Central memory CD4-positive, alpha-beta T cell (primary cell): ENCODE results near the gene LHX2.

Experiments used
- DNase-seq: peaks from one replicate; pipeline ENCODE4 v3.0.0; 2022

LHX2 gene

DNA sequence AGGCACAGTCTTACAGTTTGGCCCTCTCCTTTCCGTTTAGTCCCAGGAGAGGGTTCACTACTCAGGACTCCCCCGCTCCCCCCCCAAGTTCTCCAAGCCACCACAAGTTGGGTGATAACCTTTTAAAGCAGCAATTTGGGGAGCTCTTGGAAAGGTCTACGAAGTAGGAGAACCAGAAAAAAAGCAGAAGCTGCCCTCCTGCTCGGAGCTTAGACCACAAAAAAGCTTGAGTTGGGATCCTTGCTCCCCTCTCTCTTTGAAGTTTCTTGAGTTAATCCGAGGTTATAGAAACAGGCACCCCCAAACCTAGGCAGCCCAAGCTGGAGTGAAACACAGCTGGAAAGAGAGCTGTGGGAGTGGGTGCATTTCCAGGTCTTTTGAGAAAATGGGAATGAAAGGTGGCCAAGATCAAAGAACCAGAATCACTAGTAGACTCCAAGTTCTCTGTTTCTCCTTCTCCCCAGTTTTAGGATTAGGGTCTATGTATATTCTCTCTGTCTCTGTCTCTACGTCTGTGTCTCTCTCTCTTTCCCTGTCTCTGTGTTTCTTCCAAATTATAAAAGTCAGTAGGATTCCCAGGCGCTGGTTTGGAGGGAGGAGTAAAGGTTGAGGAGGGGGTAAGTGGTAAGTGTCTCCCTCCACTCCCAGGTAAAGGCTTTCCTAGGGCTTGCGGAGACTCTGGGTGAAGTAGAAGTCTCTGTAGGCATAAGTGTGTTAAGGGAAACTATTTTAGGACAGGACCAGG, 2.8 kb downstream of the LHX2 start:
- no peak for DNase-seq

DNA sequence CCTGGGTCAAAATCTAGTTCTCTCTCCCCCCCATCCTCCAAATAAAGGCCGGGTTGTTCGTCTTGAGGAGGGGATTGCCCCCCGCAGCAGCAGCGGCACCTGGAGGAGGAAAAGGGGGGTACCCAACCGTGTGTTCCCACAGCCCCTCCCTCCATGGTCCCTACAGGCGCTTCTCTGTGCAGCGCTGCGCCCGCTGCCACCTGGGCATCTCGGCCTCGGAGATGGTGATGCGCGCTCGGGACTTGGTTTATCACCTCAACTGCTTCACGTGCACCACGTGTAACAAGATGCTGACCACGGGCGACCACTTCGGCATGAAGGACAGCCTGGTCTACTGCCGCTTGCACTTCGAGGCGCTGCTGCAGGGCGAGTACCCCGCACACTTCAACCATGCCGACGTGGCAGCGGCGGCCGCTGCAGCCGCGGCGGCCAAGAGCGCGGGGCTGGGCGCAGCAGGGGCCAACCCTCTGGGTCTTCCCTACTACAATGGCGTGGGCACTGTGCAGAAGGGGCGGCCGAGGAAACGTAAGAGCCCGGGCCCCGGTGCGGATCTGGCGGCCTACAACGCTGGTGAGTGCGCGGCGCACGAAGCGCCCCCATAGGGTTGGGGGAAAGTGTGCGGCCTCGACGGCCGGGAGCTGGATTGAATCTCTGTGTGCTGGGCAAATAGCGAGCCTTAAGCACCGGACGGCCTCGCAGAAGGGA, 3.5 kb downstream of the LHX2 start:
- no peak for DNase-seq

DNA sequence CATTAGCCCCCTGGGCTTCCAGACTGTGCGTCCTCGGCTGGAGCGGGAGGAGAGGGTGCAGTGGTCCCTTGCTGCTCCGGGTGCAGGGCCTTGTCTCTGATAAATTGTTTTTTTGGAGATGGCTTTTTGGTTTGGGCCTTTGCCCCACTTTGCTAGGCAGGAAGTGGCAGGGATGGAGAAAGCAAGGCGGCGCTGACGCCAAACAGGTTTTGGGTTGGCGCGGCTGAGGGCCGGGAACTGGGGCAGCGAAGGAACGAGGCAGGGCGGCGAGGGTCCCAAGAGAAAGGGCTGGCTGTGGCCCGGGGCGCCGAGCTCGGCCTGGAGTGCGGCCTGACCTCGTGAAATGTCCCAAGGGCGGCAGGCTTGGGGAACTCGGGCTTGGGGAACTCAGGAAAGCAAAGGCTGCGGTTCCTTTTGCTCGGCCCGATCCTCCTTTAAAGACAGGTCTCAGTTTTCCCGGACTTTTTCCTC, 4.1 kb downstream of the LHX2 start:
- no peak for DNase-seq

DNA sequence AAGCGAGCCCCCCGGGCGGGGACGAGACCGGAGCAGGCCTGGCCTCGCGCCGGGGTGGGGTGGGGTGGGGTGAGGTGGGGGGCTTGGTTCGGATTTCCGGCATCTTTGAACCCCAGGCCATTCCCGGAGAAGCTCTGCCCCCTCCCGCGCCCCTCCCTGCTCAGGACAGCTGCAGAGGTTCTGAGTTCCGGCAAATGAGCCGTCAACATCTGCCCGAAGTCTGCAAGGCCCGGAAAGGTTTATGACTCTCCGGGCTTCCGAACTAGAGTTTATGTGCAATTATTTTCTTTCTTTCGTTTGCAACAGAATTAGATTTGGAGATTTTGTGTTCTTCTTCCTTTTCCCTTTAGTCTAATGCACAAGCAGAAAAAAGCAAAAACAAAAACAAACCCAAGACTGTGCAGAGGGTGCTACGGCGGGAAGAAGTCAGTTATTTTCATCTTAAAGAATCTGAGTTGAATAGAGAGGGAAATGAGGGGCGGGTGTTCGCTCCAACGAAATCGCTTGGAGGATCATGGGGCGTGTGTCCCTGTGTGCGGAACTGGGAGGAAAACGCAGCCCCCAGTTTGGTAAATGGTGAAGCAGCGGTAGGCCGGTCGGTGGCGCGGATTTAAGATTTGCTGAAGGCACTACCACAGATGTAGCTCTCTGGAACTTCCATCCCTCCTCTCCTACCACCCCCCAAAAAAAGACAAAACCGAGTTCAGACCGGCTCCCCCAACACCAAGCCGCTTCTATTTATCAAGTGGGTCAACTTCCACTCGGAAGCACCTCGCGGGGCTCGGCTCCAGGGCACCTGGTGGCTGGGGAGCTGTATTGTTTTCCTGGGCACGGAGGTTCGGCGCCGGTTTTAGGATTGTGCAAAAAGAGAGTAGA, 4.8 kb downstream of the LHX2 start:
- DNase-seq = no peak

DNA sequence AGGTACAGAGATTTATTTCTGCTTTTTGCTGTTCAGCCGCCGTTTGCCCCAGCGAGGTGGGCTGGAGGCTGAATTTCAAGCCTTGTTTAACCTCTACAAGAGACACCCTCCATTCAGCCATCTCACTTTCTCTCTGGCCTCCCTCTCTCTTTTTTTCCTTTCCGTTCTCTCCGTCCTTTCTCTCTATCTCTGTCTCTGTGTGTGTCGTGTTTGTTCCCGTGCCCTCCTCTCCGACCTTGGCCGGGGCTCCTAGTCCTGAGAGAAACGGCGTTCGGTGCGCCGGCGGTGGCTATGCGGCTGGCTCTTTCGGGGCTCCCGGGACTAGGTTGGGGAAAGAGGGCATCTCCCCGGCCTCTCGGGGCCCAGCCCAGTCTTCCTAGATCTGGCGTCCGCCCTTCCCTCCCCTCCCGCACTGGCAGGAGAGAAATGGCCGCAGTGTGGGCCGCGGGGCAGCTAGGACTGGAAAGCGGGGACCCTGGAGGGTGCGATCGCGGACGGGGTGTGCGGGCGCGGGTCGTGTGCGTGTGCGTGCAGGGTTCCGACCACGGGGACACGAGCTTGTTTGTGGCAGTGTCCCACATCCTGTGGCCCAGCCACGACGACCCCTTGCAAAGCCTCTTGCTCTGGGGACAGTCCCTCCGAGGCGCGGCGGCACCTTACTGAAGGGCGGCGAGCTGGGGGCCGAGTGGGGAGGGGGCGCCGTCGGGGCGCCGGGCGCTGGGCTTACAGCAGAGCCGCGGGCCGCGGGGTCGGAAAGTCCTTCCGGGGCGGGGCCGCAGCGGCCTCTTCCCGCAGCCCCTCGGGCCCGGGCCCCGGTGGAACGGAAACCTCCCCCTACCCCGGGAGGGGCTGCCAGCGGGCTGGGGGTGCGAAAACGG, 5.7 kb downstream of the LHX2 start:
- DNase-seq = no peak

DNA sequence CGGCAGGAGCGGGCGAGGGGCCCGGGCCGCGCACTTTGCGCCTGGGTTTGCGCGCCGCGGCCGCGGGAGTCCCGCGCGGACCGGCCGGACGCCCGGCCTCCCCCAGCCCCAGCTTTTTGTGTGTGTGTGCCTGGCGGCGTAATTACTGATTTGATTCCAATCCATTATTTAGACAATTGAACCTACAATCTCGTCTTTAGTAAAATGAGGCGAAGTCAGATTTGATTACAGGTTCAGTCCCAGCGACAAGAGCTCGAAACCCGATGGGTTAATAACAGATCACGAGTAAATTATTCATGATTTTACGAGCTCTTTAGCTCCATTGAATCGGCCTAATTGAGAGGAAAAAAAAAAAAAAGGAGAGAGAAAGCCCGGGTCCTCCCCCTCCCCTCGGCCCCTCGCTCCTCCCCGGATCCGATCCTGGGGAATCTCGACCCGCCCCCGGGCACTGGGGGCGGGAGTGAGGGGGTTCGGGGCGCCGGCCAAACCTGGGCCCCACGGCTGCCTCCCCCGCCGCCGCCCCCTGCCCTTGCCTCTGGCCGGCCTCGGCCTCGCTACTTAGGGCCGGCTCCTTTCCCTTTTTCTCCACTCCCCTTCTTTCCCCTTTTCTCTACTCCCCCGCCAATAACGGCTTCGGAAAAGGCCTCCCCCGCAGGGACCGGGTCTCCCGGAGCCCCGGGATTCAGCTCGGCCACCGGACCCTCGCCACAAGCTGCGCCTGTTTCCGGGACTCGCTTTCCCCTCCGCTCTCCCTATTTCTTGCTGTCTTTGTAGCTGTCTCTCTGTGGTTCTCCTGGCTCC, 6.6 kb downstream of the LHX2 start:
- no peak for DNase-seq

DNA sequence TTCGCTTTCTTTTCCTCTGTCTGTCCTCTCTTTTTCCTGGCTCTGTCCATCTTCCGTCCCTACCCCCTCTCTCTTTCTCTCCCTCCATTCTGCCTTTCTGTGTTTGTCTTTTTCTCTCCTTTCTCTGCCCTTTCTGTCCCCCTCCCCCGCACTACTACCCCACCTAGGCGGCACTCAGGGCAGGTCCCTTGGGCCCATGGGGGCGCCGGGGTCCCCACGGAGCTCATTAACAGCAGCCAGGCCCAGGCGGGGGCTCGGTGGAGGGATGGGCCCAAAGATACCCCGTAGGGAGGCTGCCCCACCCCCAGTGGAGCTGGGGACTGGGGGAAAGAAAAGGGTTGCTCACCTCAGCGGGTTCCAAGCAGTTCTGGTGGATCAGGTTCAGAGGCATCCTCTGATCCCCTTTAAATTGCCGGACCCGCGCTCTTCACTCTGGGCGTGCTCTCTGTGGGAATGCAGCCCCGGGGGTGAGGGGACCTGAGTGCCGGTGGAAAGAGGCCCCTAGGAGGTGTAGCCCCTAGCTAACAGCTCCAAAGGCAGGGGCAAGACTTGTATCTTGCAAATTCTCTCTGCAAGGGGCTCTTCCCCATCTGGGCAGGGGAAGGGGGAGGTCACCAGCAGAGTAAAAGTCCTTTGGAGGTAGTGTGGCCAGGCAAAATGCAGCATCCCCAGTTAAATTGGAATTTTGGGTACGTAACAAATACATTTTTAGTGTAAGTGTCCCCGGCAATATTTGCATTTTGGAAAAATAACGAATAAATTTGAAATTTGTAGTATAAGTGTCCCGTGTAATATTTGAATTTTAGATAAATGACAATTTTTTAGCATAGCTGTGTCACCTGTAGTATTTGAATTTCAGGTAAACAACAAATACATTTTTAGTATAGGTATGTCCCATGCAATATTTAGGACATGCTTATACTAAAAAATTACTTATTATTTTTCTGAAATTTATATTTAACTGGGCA, 7.4 kb downstream of the LHX2 start:
- no peak for DNase-seq

DNA sequence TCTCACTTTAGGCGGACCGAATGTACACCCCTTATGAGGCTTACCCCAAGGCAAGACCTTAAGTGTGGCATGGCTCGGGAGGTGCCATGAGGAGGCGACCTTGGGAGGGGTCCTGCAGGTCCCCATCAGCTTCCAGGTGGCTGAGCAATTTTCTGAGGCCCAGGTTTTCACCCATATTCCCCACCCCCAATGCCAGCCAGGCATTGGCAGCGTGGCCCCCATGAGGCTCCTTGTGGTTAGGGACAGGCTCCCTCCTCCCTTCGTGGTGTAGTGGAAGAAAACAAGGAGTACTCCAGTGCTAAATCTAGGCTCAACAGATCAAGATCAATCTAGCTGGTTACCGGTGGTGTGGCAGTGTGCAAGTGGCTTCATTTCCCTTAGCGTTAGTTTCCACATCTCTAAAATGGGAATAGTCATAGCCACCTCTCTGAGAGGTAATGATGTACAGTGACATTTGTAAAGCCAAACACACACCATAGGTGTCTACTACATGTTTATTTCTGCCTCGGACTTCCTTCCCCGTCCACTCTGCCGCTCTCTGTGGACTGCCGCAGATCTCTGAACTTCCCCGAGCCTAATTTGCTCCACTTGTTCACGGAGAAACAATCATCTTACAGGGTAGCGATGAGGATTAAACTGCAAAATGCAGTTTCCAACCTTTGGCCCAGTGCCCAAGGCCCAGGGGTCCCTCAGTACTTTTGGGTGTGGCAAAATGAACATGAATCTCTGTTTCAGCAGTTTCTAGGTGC, 8.4 kb downstream of the LHX2 start:
- no peak for DNase-seq

DNA sequence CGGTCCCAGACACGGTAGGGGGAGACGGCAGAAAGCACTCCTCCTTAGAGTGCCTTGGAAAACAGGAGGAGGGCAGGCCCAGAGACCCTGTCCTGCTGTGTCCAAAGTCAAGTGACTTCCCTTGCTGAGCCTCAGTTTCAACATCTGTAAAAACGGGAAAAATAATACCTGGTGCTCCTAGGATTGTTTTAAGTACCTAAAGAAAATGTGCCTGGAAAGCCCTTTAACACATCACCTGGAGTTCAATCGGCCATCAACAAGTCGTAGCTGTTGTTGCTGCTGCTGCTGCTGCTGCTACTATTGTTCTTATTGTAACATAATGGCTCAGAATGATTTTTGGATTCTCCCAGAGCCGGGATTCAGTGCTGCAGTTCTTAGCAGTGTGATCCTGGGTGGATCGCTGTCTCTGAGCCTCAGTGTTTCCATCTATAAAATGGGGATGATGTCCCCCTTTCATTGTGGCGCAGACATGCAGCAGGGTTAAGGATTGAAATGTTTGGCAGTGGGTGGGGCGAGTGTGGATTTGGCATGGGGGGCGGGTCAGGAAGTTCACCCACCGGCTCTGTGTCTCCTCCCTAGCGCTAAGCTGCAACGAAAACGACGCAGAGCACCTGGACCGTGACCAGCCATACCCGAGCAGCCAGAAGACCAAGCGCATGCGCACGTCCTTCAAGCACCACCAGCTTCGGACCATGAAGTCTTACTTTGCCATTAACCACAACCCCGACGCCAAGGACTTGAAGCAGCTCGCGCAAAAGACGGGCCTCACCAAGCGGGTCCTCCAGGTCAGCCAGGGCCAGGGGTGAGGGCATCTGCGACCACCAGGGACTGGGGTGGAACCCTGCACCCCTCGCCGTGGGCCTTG, 9.2 kb downstream of the LHX2 start:
- DNase-seq = no peak

DNA sequence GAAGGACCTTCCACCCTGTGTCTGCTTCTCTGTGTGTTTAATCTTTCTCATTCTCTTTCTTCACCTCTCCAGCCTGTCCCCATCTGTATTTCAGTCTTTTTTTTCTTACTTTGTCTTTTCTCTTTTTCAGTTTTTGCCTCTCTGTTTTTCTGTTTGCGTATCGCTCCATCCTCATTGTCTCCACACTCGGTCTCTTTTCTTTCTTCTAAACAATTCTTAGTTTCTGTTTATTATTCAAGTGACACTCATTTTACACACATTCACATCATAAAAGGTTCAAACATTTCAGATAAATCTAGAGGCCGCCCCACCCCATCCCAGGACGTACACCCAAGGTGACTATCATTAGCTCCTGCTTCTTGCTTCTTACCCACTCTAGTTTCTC, 9.8 kb downstream of the LHX2 start:
- no peak for DNase-seq

DNA sequence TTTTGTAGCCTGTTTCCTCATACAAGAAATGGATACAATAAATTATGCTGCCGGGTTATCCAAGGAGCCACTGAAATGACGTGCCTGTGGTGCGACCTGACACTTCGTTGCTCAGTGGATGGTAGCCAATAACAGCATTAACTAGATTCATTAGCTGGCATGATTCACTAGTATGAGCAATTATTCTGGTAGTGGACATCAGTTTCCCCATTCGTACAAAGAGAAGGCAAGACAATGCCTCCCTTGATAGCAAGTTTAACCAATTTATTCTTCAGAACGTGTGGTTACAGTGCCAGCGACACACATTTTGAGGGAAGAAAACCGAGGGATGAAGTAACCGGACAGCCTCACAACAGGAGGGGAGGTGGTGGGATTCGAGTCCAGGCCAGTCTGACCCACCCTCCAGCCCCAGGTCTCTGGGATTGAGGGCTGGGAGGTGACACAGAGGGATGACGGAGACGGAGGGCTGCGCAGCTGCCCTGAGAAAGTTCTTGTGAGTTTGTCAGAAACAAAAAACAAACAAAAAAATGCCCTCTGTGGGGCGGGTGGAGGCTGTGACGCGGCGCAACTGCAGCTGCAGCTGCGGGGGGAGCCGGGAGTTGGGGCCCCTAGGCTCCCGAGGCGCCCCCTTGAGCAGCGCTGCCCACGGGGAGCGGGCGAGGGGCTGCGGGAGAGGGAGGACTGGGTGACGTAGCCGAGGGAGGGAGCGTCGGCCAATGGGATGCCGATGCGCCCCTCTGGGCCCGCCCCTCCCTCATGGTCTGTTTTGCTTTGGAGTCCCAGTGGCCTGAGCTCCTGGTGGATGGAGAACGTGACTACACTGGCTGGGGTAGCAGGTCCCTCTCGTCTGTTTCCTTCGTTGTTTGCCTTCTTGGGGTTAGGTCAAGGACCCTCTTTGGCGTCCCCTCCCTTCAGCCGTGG, 10.9 kb downstream of the LHX2 start:
- DNase-seq = no peak

DNA sequence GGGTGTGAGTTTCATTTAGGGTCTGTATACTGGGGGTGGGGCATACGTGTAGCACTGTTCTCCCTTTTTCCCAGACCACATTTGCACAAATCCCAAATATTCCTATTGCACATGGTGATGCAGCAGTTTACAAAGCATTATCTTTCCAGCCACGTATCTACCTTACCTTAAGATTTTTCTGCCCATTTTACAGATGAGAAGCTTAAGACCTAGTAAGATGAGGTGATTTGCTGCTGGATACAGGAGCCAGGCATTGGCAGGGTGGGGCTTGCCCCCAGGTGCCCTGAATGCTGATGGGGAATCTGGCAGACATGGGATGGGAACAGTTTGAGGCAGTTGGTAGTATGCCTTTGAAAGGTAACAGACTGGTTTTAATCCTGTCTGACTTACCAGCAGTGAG, 12.5 kb downstream of the LHX2 start:
- no peak for DNase-seq

DNA sequence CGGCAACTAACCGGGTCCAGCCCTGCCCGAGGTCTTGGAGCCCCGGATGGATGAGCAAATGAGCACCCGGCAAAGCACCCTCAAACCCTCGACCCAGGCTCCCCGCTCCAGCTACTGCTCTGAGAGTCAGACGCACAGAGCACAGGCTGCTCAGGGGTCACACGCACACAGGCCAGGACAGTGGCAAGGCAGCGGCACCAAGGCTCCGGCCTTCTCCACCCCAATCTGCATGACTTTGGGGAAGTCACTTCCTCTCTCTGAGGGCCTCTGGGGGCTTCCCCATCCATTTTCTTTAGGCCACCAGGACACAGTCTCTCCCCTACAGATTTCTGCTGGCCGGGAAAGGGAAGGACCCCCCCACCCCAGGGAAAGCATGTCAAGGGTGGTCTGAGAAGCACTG, 18.0 kb downstream of the LHX2 start:
- no peak for DNase-seq

DNA sequence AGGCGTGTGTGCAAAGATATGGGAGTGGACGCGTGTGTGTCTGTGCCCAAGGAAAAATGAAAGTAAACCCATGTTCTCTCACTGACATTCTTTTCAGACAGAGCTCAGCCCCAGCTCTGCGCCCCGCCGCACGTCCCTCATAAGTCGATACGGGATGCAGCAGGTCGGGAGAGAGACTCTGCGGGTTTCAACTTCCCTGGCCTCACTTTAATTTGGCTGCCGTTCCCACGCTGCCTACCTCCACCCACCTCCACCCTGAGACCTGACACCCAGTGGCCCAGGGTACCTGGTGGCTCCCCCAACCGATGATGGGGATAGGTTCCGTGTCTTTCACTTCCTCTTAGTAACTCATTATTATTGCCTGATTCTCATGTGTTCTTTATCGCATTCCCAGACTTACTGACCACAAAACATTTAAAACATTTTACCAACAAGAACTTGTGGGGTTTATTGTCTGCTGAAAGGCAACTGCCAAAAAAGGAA, 19.4 kb downstream of the LHX2 start:
- DNase-seq = no peak

DNA sequence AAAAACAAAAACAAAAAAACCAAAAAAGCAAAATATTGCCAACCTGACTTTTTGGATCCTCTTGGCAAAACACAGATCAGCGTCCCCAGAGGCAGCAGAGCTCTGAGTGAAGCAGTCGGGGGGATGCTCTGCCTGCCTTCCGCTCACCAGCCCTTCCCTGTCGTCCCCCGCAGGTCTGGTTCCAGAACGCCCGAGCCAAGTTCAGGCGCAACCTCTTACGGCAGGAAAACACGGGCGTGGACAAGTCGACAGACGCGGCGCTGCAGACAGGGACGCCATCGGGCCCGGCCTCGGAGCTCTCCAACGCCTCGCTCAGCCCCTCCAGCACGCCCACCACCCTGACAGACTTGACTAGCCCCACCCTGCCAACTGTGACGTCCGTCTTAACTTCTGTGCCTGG, 20.7 kb downstream of the LHX2 start:
- no peak for DNase-seq

DNA sequence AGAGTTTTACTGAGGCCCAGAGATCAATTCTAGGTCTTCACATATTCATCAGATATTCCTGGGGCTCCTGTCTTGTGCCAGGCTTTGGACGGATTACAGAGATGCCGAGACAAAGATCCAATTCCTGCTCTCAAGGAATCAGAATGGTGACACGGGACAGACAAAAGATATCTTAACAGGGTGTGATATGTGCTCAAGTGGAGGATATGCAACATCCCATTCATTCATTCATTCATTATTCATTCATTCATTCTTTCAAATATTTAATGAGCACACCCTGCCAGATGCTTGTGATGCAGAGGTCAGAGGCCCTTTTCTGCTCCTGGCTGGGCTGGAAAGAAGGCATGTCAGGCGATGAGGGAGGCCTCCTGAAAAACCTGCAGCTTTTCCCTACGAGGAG, 21.8 kb downstream of the LHX2 start:
- no peak for DNase-seq

DNA sequence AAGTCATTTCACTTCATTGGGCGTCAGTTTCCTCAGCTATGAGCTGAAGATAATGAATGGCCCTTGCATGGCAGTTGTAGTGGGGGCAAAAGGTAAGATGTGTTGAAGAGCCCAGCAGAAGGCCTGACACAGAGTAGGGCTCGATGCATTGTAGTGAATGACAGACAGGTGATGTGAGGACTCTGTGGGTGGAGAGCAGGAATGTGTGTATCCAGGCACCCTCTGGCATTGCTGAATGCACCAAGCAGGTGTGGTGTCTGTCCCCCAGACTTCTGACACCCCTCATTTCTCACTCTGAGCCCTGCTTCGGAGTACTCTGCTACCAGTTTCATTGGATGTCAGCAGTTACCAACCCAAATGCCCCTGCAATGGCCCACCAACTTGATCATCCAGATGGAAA, 22.4 kb downstream of the LHX2 start:
- DNase-seq = no peak
